Mesendoderm (in vitro differentiated cells): ENCODE results near the gene IFITM10. TPM values are rescaled to one million over a fixed set of nuclear protein-coding genes. Genes with fewer than 3 reads are reported as not detected.

Source experiments
- DNase-seq: peaks from one replicate; pipeline ENCODE4 v3.0.0; 2013
- H2AK5ac ChIP-seq: 2 replicates; pipeline ENCODE4 v1.6.1; 2013; ENCODE audit warnings: low read length, inconsistent platforms
- H2BK120ac ChIP-seq: 2 replicates; pipeline ENCODE4 v1.6.1; 2013; ENCODE audit warnings: low read depth, mild to moderate bottlenecking, low read length, moderate library complexity, mixed read lengths
- H2BK15ac ChIP-seq: replicated peaks from 2 replicates; pipeline ENCODE4 v1.6.1; 2013; ENCODE audit warnings: low read depth, mild to moderate bottlenecking, moderate library complexity
- H2BK5ac ChIP-seq: 2 replicates; pipeline ENCODE4 v1.6.1; 2013; ENCODE audit warnings: low read length, inconsistent platforms
- H3K18ac ChIP-seq: 2 replicates; pipeline ENCODE4 v1.6.1; 2013; ENCODE audit warnings: mild to moderate bottlenecking, low read length, mixed read lengths
- H3K23ac ChIP-seq: one replicate; pipeline ENCODE4 v1.6.1; 2013; ENCODE audit warnings: low read length
- H3K27ac ChIP-seq: 2 replicates; pipeline ENCODE4 v1.5.1; 2013; ENCODE audit warnings: low read depth, mild to moderate bottlenecking, inconsistent platforms, low read length, moderate library complexity
- H3K27me3 ChIP-seq: 2 replicates; pipeline ENCODE4 v1.6.1; 2013; ENCODE audit warnings: low read length, control low read depth, mild to moderate bottlenecking, inconsistent platforms; ENCODE audit not compliant: insufficient read depth, poor library complexity
- H3K36me3 ChIP-seq: 2 replicates; pipeline ENCODE4 v1.6.1; 2013; ENCODE audit warnings: low read length, inconsistent platforms; ENCODE audit not compliant: control insufficient read depth, insufficient read depth
- H3K4ac ChIP-seq: one replicate; pipeline ENCODE4 v1.6.1; 2013; ENCODE audit warnings: low read depth, mild to moderate bottlenecking, low read length, moderate library complexity
- H3K4me1 ChIP-seq: 2 replicates; pipeline ENCODE4 v1.6.1; 2013; ENCODE audit warnings: low read depth, low read length, inconsistent platforms; ENCODE audit not compliant: control insufficient read depth
- H3K4me2 ChIP-seq: 2 replicates; pipeline ENCODE4 v1.6.1; 2013; ENCODE audit warnings: low read length
- H3K4me3 ChIP-seq: 2 replicates; pipeline ENCODE4 v1.5.1; 2013; ENCODE audit warnings: mild to moderate bottlenecking, low read length
- H3K56ac ChIP-seq: one replicate; pipeline ENCODE4 v1.6.1; 2013; ENCODE audit warnings: low read length
- H3K79me1 ChIP-seq: 2 replicates; pipeline ENCODE4 v1.6.1; 2013; ENCODE audit warnings: low read length, inconsistent platforms
- H3K79me2 ChIP-seq: 2 replicates; pipeline ENCODE4 v1.6.1; 2013; ENCODE audit warnings: mild to moderate bottlenecking, low read length; ENCODE audit not compliant: control insufficient read depth, insufficient read depth
- H3K9ac ChIP-seq: 2 replicates; pipeline ENCODE4 v1.6.1; 2013; ENCODE audit warnings: low read length, inconsistent platforms
- H4K5ac ChIP-seq: one replicate; pipeline ENCODE4 v1.6.1; 2013; ENCODE audit warnings: low read length
- H4K8ac ChIP-seq: one replicate; pipeline ENCODE4 v1.6.1; 2013; ENCODE audit warnings: low read depth, mild to moderate bottlenecking, control low read depth, low read length, moderate library complexity
- WGBS: extraction: QIAGEN DNeasy Blood & Tissue Kit; methylation state at CpG from one replicate; pipeline ENCODE4 v1.1.7; 2013; ENCODE audit warnings: low lambda C conversion rate, missing lambda C conversion rate; ENCODE audit not compliant: insufficient coverage; ENCODE audit errors: extremely low coverage; 5-methylcytosine and 5-hydroxymethylcytosine counted together
- polyA plus RNA-seq, 2 experiments: library from polyadenylated mRNA; stranded (reverse); fragments of 200-250 nt; gene quantifications; one replicate each; pipeline ENCODE4 v1.2.3, GENCODE V29; 2013

The IFITM10 gene
- polyA plus RNA-seq (2013, experiment 1 of 2): 0.04 TPM
- 0.01 TPM for polyA plus RNA-seq (2013, experiment 2 of 2)

DNA sequence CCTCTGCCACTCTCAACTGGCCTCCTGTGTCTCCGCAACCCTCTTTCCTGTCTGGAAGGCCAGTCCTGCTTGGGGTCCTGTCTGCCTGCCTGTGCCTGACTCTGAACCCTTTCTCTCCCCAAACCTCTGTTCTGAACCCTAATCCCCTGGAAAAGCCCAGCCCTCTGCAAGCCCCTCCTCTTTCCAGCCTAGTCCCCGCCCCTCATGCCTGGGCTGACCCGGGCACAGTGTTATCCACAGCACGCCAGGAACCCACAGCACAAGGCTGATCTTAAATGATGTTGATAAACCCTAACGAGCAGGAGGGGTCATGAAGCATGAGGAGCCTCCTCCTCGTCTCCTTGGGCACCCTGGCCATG is at the start of gene IFITM10:
TSS of gene IFITM10 (minus strand) at position 115 of the 359 bp plus-strand sequence. CDS start 153 bp downstream, outside the sequence.
- Histone ChIP-seq H2AK5ac (no peak within 1 kb of the TSS), H4K8ac (no peak within 1 kb of the TSS), H3K79me1 (no peaks in the 10 kb centered on the region), H3K4me2 (no peak within 1 kb of the TSS), H3K36me3 (no peaks in the 10 kb centered on the region), H4K5ac (no peak within 1 kb of the TSS), H2BK120ac (no peak within 1 kb of the TSS), H3K79me2 (no peaks in the 10 kb centered on the region), H3K9ac (no peak within 1 kb of the TSS), H3K4me3 (no peak within 1 kb of the TSS), H3K18ac (no peak within 1 kb of the TSS), H3K27ac (no peak within 1 kb of the TSS), H3K4me1 (no peaks in the 10 kb centered on the region), H3K4ac (no peak within 1 kb of the TSS), H2BK15ac (no peak within 1 kb of the TSS), H3K23ac (no peak within 1 kb of the TSS), H2BK5ac (no peak within 1 kb of the TSS), H3K56ac (no peak within 1 kb of the TSS), H3K27me3 (peaks cover 14% of the 10 kb centered on the region)
- DNase-seq: no peak
- no CpG with 5 or more reads among the region's 6 CpGs for WGBS

DNA sequence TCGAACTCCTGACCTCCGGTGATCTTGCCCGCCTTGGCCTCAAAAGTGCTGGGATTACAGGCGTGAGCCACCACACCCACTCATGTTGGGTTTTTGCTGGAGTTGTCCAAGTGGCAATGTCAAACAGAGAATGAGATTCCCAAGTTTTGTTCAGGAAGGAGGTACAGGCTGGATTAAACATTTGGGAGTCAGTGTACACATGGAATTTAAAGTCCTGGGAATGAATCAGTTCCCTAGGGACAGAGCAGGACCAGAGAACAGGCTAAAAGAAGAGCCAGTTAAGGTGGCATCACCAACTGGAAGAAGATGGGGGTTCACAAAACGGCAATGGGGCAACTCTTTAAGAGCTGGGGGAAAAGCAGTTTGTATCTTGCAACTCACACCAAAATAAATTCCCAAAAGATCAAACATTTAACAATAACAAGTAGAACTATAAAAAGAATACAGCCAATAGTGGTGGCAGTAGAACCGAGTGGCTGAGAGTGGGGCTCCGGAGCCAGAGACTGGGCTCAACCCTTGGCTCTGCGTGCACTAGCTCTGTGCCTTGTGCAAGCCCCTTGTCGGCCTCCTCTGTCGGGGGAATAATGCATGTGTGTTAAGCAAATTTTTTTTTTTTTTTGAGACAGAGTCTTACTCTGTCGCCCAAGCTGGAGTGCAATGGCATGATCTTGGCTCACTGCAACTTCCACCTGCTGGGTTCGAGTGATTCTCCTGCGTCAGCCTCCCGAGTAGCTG is 47.2 kb upstream of the IFITM10 start:
- Histone ChIP-seq H3K79me2 (no peaks in the 10 kb centered on the region), H2AK5ac (no peak overlapping the region), H3K27me3 (no peaks in the 10 kb centered on the region), H3K4ac (no peak overlapping the region), H3K27ac (no peak overlapping the region), H2BK15ac (no peak overlapping the region), H2BK120ac (no peak overlapping the region), H3K36me3 (no peaks in the 10 kb centered on the region), H3K79me1 (no peaks in the 10 kb centered on the region), H3K18ac (no peak overlapping the region), H2BK5ac (no peak overlapping the region), H3K4me1 (no peaks in the 10 kb centered on the region), H4K5ac (no peak overlapping the region), H3K23ac (no peak overlapping the region), H4K8ac (no peak overlapping the region), H3K4me3 (no peak overlapping the region), H3K9ac (no peak overlapping the region), H3K4me2 (no peak overlapping the region), H3K56ac (no peak overlapping the region)
- no CpG with 5 or more reads among the region's 14 CpGs for WGBS
- DNase-seq: no peak

GRCh38 chr11:1796413-1797011 is 46.1 kb upstream of the IFITM10 start:
- WGBS: no CpG with 5 or more reads among the region's 12 CpGs
- H3K23ac ChIP-seq: no peak overlapping the region

DNA sequence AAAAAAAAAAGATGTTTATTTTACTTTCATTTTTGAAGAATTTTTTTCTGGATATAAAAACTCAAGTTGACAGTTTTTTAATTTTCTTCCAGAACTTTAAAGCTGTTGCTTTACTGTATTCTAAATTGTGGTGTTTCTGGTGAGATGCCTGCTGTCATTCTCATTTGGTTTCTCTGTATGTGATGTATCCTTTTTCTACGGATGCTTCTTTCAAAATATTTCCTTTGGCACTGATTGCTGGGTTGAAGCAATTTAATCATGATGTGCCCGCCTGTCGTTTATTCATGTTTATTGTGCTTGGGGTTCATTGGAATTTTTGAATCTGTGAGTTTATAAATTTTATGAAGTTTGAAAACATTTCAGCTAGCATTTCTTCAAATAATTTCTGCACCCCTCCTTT is 42.7 kb upstream of the IFITM10 start:
- Histone ChIP-seq H3K4ac (no peak overlapping the region), H2BK120ac (no peak overlapping the region), H3K79me1 (no peaks in the 10 kb centered on the region), H3K56ac (no peak overlapping the region), H3K4me2 (no peak overlapping the region), H2BK5ac (no peak overlapping the region), H4K8ac (no peak overlapping the region), H3K4me1 (no peaks in the 10 kb centered on the region), H2AK5ac (no peak overlapping the region), H3K79me2 (no peaks in the 10 kb centered on the region), H3K36me3 (no peaks in the 10 kb centered on the region), H3K27ac (no peak overlapping the region), H3K9ac (no peak overlapping the region), H2BK15ac (no peak overlapping the region), H3K23ac (no peak overlapping the region), H4K5ac (no peak overlapping the region), H3K27me3 (no peaks in the 10 kb centered on the region), H3K18ac (no peak overlapping the region), H3K4me3 (no peak overlapping the region)
- WGBS: no CpG with 5 or more reads among the region's 3 CpGs
- DNase-seq: no peak

More at GRCh38 chr11:1796413-1797011, 46.1 kb upstream of the IFITM10 start:
- Histone ChIP-seq H4K5ac (no peak overlapping the region), H3K4me3 (no peak overlapping the region), H3K36me3 (no peaks in the 10 kb centered on the region), H3K27ac (no peak overlapping the region), H3K4ac (no peak overlapping the region), H2BK15ac (no peak overlapping the region), H3K9ac (no peak overlapping the region), H3K79me2 (no peaks in the 10 kb centered on the region), H3K18ac (no peak overlapping the region), H3K4me1 (no peaks in the 10 kb centered on the region), H2BK120ac (no peak overlapping the region), H2BK5ac (no peak overlapping the region), H3K79me1 (no peaks in the 10 kb centered on the region), H2AK5ac (no peak overlapping the region), H4K8ac (no peak overlapping the region), H3K4me2 (no peak overlapping the region), H3K27me3 (no peaks in the 10 kb centered on the region), H3K56ac (no peak overlapping the region)
- DNase-seq: peak; percentile 39

- H3K79me1 ChIP-seq: no peaks in the 10 kb centered on the region
- no peaks in the 10 kb centered on the region for H3K79me2 ChIP-seq
- no peak overlapping the region for H2AK5ac ChIP-seq
- H4K5ac ChIP-seq: no peak overlapping the region
- H3K4me2 ChIP-seq: no peak overlapping the region
- H4K8ac ChIP-seq: no peak overlapping the region
- H3K23ac ChIP-seq: no peak overlapping the region
- no peak overlapping the region for H3K9ac ChIP-seq
- H3K4me1 ChIP-seq: no peaks in the 10 kb centered on the region
- no peak for DNase-seq
- no peak overlapping the region for H3K18ac ChIP-seq
- H3K27me3 ChIP-seq: no peaks in the 10 kb centered on the region
- H2BK15ac ChIP-seq: no peak overlapping the region
- no peak overlapping the region for H3K4me3 ChIP-seq
- no peak overlapping the region for H2BK120ac ChIP-seq
- H3K4ac ChIP-seq: no peak overlapping the region
- WGBS: no CpG with 5 or more reads among the region's 12 CpGs
- H2BK5ac ChIP-seq: no peak overlapping the region
- H3K56ac ChIP-seq: no peak overlapping the region
- no peak overlapping the region for H3K27ac ChIP-seq
- no peaks in the 10 kb centered on the region for H3K36me3 ChIP-seq
These were observed 42.1 kb upstream of the IFITM10 start for GRCh38 chr11:1792461-1792860.
